ENCODE data around the gene SSH3.

The SSH3 gene

GRCh38 chr11:67292671-67293070 lies 10.7 kb upstream of the SSH3 start:
- Histone ChIP-seq H3K27me3 (ENCODE audit: insufficient read depth, poor library complexity, severe bottlenecking) (no peaks in the 10 kb centered on the region), H3K27ac (replicated peaks) (no peak overlapping the region), H3K4me3 (replicated peaks; ENCODE audit: insufficient read depth, low read length) (no peak overlapping the region)
- TF ChIP-seq GABPA (IDR thresholded peaks at IDR 0.05; ENCODE audit: low read depth) (no peak), CTCF (IDR thresholded peaks at IDR 0.05; ENCODE audit: insufficient read depth, low read length) (no peak), POLR2AphosphoS5 (IDR thresholded peaks at IDR 0.05; ENCODE audit: low read depth) (no peak), SPI1 (IDR thresholded peaks at IDR 0.05; ENCODE audit: borderline replicate concordance, low read depth) (no peak), REST (IDR thresholded peaks at IDR 0.05; ENCODE audit: insufficient replicate concordance, low read depth) (no peak)
- no peak for DNase-seq (ENCODE audit: low read depth in 1 of 2, low spot score in 1 of 2)

GRCh38 chr11:67293090-67293489 lies 10.2 kb upstream of the SSH3 start:
- H3K27ac ChIP-seq (replicated peaks): no peak overlapping the region
- TF ChIP-seq SPI1 (IDR thresholded peaks at IDR 0.05; ENCODE audit: borderline replicate concordance, low read depth) (no peak), REST (IDR thresholded peaks at IDR 0.05; ENCODE audit: insufficient replicate concordance, low read depth) (no peak), POLR2AphosphoS5 (IDR thresholded peaks at IDR 0.05; ENCODE audit: low read depth) (no peak), CTCF (IDR thresholded peaks at IDR 0.05; ENCODE audit: insufficient read depth, low read length) (no peak), GABPA (IDR thresholded peaks at IDR 0.05; ENCODE audit: low read depth) (no peak)
- H3K4me3 ChIP-seq (replicated peaks; ENCODE audit: insufficient read depth, low read length): no peak overlapping the region
- DNase-seq (ENCODE audit: low read depth in 1 of 2, low spot score in 1 of 2): no peak
- H3K27me3 ChIP-seq (ENCODE audit: insufficient read depth, poor library complexity, severe bottlenecking): no peaks in the 10 kb centered on the region

- DNase-seq (ENCODE audit: low read depth in 1 of 2, low spot score in 1 of 2): no peak
- H3K4me3 ChIP-seq (replicated peaks; ENCODE audit: insufficient read depth, low read length): no peak overlapping the region
- no peaks in the 10 kb centered on the region for H3K27me3 ChIP-seq (ENCODE audit: insufficient read depth, poor library complexity, severe bottlenecking)
- H3K27ac ChIP-seq (replicated peaks): no peak overlapping the region
- TF ChIP-seq SPI1 (IDR thresholded peaks at IDR 0.05; ENCODE audit: borderline replicate concordance, low read depth) (no peak), GABPA (IDR thresholded peaks at IDR 0.05; ENCODE audit: low read depth) (no peak), POLR2AphosphoS5 (IDR thresholded peaks at IDR 0.05; ENCODE audit: low read depth) (no peak), REST (IDR thresholded peaks at IDR 0.05; ENCODE audit: insufficient replicate concordance, low read depth) (no peak), CTCF (IDR thresholded peaks at IDR 0.05; ENCODE audit: insufficient read depth, low read length) (no peak)
Measured at GRCh38 chr11:67295846-67296245, 7.5 kb upstream of the SSH3 start.

Data from HL-60 (cell line).